NOMO-1 treated with DMSO at 0.1 percent for 48 hours (cell line): ENCODE data around the gene MYO16.
A peak's percentile ranks its signal among the peaks of the same experiment; 100 is the strongest.

Experiments used
- DNase-seq: peaks from one replicate; lab custom pipeline; 2025; ENCODE audit not compliant: unreplicated experiment; lab: John Stamatoyannopoulos, UW

MYO16 gene

DNA sequence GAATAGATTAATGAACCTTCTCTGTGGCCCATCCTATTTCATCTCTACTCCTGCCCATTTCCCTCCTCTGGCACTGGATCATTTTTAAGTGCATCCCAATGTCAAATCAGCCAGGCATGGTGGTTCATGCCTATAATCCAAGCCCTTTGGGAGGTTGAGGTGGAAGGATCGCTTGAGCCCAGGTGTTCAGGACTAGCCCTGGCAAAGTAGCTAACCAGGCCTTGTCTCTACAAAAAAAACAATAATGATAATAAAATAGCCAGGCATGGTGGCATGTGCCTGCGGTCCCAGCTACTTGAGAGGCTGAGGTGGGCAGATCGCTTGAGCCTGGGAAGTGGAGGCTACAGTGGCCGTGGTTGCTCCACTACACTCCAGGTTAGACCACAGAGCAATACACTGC is 517.0 kb downstream of the MYO16 start:
- DNase-seq: no peak

DNA sequence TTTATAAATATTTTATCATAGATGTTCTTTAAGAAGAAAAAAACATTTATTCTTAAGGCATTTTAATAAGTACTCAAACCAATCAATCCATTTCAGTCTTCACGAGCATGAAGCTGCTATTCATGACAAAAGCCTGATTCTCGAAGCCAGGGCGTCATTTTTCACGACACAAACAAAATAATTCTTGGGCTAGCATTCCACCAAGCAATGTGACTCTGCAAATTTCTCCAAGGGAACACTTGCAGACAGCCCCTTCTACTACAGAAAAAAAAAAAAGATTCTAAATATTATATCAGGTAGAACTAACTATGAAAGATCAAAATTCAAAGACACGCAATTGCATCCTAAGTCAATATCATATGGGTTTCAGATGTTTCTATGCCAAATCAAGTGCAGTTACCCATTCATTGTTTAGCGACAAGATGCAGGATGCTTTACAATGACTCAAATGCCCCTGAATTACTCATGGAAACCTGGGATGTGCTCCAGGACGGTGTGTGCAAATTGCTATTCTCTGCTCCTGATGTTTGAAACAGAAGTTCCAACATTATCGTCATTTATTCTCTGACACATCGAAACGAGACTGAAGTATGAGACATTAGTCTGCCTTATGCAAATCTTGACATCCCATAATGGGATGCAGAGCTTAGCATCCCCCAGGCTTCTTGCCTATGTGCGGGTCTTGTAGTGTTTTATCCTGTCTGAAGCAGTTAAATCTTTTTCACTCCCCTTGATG is 517.7 kb downstream of the MYO16 start:
- no peak for DNase-seq

DNA sequence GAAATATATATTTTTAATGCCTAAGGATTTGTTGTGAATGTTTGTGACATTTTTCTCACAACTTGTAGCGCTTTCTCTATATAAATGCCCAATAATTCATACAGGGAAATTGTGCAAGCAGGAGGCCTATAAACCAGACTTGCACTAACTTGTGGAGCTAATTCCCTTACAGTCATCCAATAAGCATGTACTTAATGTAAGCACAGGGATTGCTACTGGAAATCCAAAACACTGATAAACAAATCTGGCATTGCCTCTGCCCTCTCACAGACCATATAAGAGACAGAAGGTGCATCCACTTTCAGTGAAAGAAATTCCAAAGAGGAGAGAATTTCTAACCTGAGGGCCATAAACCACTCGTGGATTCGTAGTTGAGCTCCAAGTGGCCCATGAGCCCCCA is 518.8 kb downstream of the MYO16 start:
- DNase-seq: no peak

DNA sequence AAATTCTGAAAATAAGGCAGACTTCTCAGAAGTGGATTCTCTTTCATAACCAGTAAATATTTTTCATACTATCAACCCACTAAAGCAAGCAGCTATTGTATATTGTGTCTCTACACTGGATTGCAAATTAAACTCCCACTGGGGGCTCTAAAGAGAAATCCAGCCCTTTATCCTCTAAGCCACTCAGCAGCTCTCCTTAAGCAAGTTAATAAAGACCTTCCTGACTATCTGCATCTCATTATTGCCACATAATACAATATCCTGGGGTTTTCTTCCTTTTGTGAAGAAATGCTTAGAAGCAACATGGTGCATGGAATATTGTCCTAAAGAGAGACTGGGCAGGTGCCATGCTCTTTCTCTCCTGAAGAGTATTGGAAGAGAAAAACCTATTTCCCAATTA is 521.3 kb downstream of the MYO16 start:
- no peak for DNase-seq

DNA sequence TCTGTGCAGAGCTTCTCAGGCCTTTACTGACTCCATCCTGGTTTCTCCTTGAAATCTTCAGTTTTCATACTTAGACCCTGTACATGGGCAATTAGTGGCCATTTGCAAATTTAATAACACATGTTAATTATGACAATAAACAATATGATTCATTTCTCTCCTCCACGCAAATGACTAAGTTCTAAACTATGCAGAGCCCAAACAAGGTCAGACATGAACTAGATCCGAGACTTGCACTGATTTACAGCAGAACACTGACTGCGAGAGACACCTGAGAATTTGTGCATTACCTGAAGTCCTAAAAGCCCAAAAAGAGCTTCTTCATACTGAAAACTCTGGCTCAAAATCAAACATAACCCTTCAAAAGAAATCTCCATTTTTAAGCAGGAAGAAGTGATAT is 521.8 kb downstream of the MYO16 start:
- DNase-seq: no peak

DNA sequence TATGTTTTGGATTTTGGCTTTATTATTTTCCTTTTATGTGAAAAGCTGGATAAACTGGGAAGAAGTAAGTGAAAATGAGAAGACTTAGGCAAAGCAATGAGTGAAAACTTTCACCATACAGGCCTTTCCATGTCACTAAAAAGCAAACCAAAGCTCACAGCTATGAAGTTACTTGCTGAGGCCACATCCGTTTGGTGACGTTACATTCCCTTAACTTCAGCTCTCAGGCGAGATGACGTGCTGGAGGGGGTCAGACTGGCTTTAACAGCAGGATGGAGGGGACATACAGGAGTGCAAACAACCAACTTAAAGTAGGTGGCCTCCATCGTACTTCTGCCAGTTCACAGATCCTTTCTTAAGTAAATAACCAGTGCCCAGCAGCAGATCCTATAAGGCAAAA is 522.3 kb downstream of the MYO16 start:
- DNase-seq: no peak

DNA sequence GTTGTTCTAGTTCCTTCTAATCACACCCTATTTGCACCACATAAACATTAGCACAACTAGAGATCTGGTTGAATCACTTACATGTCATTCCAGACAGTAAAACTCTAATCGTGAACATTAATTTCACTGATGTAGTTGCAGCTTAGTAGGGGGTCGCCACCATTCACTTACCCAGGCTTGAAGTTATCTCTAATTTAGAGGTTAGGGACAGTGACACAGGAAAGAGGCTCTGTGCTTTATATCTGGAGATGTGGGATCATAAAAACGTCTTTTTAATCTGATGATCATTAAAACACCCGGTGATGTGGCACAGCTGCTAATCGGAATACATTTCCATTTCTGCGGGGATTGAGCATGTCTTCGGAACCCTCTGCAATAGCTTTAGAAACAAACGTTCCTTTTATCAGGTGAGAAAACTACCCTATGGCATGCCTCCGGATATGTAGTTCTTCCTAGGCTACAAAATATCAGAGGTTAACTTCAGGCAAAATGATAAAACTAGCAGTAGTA is 523.0 kb downstream of the MYO16 start:
- DNase-seq: no peak

DNA sequence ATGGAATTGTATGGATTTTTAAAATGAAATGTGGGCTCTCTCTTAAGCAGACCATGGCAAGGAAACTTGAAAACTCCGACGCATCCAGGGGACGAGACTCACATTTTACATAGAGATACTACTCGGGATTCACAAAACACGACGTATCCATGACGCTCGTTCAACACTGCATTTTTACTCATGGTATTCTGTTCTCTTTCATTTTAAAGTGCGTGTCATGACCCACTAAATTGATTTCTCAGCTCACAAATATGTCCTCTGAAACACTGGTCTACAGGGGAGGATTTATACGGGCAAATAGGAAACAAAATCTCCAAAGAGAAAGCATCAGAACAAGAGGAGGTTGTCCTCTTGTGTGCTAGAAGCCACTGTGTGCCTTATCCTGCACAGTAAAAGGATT is 523.5 kb downstream of the MYO16 start:
- DNase-seq: no peak

DNA sequence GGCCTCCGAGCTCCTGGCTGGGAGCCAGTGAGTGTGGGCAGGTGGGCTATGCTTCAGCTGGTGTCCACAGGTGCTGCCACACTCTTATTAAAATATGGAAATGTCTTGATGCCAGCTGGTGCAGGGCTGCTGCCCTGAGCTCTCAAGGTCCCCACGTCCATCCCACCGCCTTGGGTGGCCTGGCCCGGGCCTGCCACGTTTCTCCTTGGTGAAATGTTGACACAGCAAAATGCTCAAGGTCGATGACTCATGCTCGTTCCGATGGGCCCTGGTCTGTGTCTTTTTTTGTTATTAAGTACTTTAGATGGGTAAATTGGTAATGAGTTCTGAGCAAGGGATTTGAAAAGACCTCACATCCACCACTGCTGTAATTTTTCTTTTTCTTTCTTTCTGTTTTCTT is 524.7 kb downstream of the MYO16 start:
- no peak for DNase-seq

DNA sequence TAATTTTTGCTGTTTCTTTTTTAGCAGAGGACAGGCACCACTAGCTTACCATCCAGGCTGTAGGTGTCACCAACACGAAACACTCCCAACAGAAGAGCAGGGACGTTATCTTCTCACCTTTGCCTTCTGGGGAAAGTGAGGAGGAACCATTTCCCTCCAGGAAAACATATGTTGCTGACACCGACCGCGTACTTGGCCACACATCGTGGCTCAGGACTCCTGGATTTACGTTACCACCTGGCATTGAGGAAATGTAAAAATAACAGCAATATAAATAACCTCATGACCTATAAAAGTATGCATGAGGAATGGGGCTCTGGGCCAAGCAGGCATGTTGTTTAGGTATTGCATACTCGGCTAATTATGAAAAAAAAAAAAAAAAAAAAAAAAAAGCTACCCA is 525.1 kb downstream of the MYO16 start:
- no peak for DNase-seq

DNA sequence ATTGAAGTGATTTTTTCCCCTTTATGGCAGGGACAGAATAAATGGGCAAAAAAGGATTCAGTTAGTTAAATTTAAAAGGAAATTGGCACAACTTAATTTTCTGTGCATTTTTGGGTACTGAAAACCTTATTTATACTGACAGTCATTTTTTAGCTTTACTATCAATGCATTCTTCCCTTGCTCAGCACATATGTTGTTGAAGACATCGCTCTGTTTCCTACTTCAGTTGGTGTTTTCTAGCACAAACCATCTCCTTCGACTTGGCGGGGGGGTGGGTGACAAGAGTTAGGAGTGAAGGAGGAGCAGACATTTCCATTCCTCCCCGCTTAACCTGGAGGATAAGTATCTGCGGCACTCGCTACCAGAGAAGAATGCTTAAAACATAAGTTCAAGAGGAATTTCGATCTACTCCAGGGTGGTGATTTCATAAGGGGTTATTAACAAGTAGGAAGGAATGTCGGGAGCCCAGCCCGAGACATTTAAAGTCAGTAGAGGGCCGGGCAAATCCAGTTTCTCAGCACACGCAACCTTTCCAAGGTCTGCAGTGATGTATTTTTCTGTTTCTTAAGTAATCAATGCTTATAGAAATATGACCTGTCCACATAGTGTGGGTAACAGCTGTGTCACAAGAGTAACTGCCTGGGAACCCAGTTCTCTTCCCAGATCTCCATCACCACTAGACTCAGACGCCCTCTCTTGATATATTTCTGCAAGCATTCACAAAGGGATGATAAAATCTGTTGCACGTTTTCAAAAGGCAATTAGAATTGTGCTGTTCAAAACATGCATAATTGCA is 525.8 kb downstream of the MYO16 start:
- DNase-seq: no peak

DNA sequence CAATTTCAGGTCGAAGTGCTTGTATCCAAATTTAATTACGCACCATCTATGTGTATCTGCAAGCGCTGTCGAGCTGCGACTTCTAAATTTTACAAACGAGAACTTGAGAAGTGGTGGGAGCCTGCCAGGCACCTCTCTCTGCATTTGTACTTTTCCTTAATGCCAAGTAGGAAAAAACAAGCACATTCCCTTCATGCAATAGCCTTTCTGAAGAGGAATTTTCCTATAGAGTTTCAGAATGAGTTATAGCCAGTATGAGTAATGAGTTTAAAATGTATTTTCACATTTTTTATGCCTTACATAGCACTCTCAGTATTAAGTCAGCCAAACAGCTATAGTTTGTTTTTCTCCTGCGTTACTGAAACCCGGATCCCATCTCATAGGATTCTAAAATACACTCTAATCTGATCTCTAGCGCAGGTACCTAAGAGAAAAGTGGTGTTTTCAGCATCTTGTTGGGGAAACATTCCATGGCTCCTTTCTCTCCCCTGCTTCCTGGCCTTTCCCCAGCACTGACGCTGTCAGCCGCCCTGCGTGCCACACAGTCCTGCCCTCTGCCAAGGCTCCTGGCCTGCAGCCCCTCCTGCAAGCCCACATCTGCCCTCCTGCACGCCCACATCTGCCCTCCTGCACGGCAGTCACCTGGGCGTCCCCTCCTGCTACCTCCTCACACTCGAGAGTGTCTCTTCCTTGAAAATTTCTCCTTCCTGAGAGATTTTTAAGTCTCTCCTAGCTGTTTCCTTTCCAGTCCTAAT is 526.9 kb downstream of the MYO16 start:
- no peak for DNase-seq

DNA sequence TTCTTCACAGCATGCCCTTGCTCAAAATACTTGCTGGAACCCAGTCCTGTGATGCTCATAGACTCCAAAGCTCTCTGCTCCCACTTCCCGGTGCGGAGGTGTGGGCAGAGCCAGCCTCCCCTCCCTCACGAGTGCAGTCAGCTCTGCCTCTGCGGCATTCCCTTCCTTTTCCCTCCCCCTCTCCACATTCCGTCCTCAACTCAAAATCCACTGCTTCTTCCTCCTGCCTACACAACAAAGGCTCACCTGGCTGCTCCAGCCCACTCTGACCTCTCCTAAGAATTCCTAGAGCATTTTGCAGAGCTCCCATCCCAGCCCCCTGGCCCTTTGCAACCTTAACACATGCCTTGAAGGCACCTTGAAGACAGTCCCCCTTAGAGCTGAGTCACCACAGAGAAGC is 527.9 kb downstream of the MYO16 start:
- no peak for DNase-seq

DNA sequence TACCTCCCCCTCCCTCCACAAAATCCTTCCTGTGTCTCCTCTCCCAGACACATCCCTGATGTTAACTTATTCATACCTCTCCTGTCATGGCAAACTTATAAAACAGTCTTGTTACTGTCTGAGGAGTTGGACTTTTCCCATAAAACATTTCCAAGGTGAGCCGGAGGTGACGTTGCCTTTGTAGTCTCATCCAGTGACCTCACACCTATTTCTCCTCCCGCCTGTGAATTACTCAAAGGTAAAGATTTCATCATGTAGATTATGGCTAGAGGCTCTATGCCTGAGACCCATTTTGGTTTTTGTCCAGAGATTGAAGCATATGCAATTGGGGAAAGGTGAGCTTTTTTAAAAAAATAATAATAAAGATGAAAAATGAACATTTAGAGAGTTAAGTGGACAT is 529.0 kb downstream of the MYO16 start:
- DNase-seq: no peak

DNA sequence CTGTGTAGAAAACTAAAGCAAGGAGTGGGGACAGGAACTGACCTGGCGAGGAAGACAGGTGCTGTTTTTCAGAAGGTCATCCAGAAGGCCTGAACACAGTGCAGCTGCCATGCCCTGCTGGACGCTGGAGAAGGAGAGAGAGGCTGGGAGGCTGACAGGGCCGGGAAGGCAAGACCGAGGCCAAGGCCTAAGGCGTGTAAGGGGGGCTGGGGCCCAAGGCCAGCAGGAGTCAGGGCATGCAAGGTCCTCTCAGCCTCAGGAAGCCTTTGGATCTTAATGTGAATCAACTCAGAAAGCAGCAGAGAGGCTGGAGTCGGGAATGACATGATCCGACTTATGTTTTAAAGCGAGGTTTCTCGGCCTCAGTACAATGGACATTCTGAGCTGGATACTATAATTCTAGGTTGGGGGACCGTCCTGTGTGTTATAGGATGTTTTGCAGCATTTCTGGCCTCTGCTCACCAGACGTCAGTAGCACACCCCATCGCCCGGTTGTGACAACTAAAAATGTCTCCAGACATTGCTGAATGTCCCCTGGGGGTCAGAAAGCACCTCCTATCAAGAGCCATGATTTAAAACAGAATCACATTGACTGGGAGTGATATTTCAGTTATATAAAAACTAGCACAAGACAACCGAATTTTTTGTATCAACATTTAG is 530.4 kb downstream of the MYO16 start:
- no peak for DNase-seq

DNA sequence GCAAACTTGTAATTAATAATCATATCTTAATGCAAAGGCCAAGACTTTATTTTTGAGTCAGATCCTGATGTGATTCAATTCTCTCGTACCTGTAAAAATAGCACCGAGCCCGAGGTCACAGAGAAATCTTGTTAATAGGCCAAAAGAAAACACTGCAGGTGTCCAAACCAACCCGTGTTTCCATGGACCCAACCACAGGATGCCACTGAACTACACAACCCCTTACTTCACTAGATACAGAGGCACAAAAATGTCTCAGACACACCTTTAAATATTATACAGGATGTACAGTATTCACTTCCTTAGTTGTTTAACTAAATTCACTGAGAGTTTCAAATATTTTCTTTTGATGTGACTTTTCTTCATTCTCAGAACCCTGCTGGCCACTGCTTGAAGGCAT is 530.9 kb downstream of the MYO16 start:
- DNase-seq: no peak

DNA sequence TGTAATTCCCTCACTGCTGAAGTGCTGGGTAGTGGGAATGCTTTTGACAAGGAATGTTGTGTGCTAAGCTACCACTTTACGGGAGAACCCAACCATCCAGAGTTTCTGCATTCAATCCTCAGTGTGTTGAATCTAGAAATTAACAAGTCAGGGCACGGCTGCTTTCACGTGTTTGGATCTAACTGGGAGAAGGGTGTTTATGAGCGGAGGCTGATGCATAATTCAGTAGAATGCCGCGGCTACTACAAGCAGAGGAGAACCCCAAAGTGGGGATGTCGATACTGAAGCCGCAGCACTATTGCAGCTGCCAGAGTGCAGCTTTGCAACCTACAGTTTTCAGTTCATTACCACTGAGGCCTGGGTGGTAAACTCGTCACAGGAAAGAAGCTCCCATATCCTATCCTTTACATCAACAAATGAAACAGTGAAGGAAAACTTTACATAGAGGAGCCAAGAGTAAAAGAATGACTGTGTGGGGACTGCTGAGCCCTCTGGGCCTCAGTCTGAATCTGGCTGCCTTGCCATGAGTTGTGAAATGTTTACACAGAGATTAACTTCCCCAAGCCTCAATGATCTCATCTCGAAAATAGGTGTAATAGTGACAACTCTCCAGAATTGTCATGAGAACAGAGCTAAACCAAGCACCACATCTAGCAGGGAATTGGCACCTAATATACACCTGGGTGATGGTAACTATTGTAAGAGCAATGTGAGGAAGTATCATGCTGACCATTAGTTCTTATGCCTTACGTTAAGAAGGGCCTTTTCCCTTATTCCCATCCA is 531.7 kb downstream of the MYO16 start:
- no peak for DNase-seq

DNA sequence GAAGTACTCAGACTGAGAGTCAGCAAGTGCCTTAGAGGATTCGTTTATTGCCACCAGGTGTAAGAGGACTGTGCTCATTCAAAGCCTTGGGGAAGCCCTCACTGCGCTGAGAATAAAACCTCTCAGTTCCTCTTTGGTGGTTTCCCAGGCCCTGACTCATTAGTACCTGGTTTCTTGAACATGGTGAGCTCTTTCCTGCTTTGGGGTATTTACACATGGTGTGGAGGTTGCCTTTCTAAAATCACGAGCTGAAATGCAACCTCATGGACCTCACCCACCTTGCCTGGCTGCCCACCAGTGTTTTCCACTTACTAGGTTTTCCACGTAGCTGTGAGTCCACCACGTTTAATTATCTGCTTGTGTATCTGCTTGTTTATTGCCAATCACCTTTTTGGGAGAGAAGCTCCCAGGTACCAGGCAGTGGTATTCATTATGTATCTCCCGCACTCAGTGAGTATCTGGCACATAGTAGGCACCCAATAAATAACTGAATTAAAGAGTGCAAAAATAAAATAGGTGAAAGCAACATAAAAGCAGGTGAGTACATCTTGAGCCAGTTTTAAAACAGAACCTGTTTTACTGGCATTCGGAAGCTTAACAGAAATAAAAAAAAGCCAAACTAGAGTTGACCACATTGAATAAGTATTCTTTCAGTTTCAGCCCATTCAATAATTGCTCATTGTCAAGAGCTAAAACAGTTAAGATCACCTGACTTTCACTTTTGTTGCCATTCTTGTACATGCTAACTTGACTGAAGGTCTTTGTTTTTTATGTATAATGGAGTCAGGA is 533.0 kb downstream of the MYO16 start:
- DNase-seq: peak; percentile 99

DNA sequence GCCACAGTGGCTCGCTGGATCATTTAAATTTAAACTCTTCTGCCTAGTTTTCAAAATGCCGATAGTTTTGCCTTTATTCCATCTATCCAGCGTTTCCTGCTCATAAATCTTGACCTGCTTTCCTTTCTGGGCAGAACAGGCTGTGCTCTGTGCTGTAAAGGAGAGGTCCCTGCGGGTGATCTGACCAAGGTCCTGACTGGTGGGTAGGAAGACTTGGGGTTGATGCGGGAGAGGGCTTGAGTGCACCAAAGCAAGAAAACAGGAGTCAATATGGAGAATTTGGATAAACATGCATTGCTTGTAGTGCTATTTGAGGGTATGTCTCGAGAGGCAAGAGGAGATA is 533.6 kb downstream of the MYO16 start:
- DNase-seq: no peak

DNA sequence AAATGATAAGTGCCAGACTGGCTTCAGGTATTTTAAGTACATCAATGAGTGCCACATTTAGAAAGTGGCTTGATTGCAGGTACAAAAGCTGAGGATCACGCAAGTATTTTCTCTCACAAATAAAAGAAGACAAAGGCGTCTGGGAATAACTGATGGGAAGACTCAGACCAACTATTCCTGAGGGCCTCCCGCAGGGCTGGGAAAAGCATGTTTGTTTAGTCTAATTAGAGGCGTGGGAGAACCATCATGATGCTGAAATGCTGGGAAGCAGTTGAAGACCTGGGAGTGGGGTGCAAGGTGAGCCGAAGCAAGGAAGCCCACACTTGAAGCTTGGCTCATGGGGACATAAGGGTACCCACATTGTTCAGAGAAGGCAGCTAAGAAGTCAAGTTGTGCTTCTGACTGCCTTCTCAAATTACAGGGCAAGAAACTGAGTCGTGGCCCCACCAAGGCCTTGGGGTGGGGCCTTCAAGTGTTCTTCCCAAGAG is 536.0 kb downstream of the MYO16 start:
- no peak for DNase-seq
